Measurements from ENCODE around the gene C16orf46. TPM values are rescaled to one million over a fixed set of nuclear protein-coding genes. Genes with fewer than 3 reads are reported as not detected.

The C16orf46 gene
- total and polyA plus RNA-seq, 2 of the 4 experiments (the other 2 are of a cell fraction), result 0.27 to 0.72 TPM

DNA sequence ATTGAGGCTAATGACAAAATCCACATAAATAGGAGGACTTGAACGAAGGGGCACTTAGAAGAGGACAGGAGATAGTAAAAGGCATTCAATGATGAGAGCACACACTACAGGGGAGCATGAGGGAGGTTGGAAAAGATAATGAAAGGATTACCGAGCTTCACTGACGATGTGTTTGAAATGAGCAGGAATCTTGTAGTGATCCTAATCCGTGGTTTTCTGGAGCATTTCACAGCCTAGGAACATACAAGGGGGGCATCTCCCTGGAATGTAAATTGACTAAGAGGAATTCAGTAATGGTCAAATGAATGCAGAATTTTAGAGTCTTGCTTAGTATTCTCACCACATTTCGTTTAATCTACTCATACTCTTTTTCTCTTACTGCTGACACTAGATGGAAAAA is 36.2 kb downstream of the C16orf46 start:
- CTCF ChIA-PET, result no interaction called here

More for the DNA sequence above, 36.2 kb downstream of the C16orf46 start:
- dilution Hi-C loops (cut with HindIII; ENCODE audit: low sequenced_read_pairs, unreplicated experiment), result no loop called here
- Histone ChIP-seq H3K14ac (replicated peaks; ENCODE audit: low read depth, low read length) (no peak overlapping the region), H2AK5ac (ENCODE audit: low read depth, low read length) (no peak overlapping the region), H2BK20ac (ENCODE audit: low read depth, low read length) (no peak overlapping the region), H2BK120ac (ENCODE audit: low read depth, low read length) (no peak overlapping the region), H2AK9ac (replicated peaks; ENCODE audit: low read depth, low read length, poor library complexity) (no peak overlapping the region), H2AFZ (replicated peaks; ENCODE audit: low read length, poor library complexity) (no peak overlapping the region), H3K27ac (ENCODE audit: insufficient read depth, low read length) (no peak overlapping the region), H3K4me1 (ENCODE audit: control insufficient read depth, insufficient read depth, low read length) (peaks cover 2% of the 10 kb centered on the region; the same call in 1 of the 2 replicates), H2BK15ac (ENCODE audit: low read depth, low read length) (no peak overlapping the region), H3K79me1 (ENCODE audit: low read depth in 1 of 2, low read length in 2 of 2) (peaks cover 35 to 38% of the 10 kb centered on the region in 2 experiments), H3K27me3 (ENCODE audit: control insufficient read depth, insufficient read depth, low read length) (no peaks in the 10 kb centered on the region), H3K36me3 (ENCODE audit: control insufficient read depth, insufficient read depth, low read length) (peaks cover 29% of the 10 kb centered on the region), H3K4me3 (ENCODE audit: insufficient read depth, low read depth, low read length) (no peak overlapping the region), H3K56ac (ENCODE audit: extremely low read depth, insufficient read depth, low read length) (no peak overlapping the region), H3K23ac (ENCODE audit: low read depth, low read length) (no peak overlapping the region), H3K9me3 (ENCODE audit: control insufficient read depth, insufficient read depth, low read length) (no peaks in the 10 kb centered on the region), H2BK5ac (ENCODE audit: low read depth, low read length, poor library complexity, severe bottlenecking) (no peak overlapping the region), H4K20me1 (ENCODE audit: insufficient read depth, low read length) (peaks cover 9% of the 10 kb centered on the region; the same call in 1 of the 2 replicates), H3K4ac (ENCODE audit: low read depth, low read length) (no peak overlapping the region), H4K91ac (ENCODE audit: insufficient read depth, low read depth, low read length) (no peak overlapping the region), H3K9me1 (ENCODE audit: insufficient read depth, low read length) (peaks cover 13% of the 10 kb centered on the region; the same call in 1 of the 2 replicates), H3K18ac (ENCODE audit: low read depth, low read length) (no peak overlapping the region), H4K8ac (ENCODE audit: low read depth in 2 of 2, low read length in 2 of 2) (no peak overlapping the region), H3K4me2 (ENCODE audit: low read depth, low read length) (no peak overlapping the region), H4K5ac (ENCODE audit: low read depth, low read length) (no peak overlapping the region), H3K9ac (ENCODE audit: low read depth, low read length) (no peak overlapping the region)
- no peak for ATAC-seq (ENCODE audit: low read depth)
- TF ChIP-seq RCOR1 (IDR thresholded peaks at IDR 0.05; ENCODE audit: insufficient replicate concordance, low read length) (no peak), SMC3 (IDR thresholded peaks at IDR 0.05; ENCODE audit: low read depth, low read length) (no peak), MXI1 (IDR thresholded peaks at IDR 0.05; ENCODE audit: borderline replicate concordance, low read depth, low read length) (no peak), CHD1 (IDR thresholded peaks at IDR 0.05; ENCODE audit: low read depth, low read length) (no peak), MAZ (IDR thresholded peaks at IDR 0.05; ENCODE audit: borderline replicate concordance, low read depth, low read length) (no peak), POLR2A (IDR thresholded peaks at IDR 0.05; ENCODE audit: low read depth, low read length) (no peak), RAD21 (IDR thresholded peaks at IDR 0.05; ENCODE audit: low read length) (no peak), RFX5 (IDR thresholded peaks at IDR 0.05; ENCODE audit: low read depth, low read length) (no peak), MAFK (IDR thresholded peaks at IDR 0.05; ENCODE audit: low read depth, low read length) (no peak), NFE2L2 (IDR thresholded peaks at IDR 0.05; ENCODE audit: low read depth, low read length) (no peak), CEBPB (IDR thresholded peaks at IDR 0.05; ENCODE audit: low read depth, low read length) (no peak), BHLHE40 (IDR thresholded peaks at IDR 0.05; ENCODE audit: low read depth, low read length) (no peak)
- TF ChIP-seq, protein P1, sequence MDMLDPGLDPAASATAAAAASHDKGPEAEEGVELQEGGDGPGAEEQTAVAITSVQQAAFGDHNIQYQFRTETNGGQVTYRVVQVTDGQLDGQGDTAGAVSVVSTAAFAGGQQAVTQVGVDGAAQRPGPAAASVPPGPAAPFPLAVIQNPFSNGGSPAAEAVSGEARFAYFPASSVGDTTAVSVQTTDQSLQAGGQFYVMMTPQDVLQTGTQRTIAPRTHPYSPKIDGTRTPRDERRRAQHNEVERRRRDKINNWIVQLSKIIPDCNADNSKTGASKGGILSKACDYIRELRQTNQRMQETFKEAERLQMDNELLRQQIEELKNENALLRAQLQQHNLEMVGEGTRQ (IDR thresholded peaks at IDR 0.05; ENCODE audit: low read depth, low read length), result no peak
- TF ChIP-seq, protein P2, sequence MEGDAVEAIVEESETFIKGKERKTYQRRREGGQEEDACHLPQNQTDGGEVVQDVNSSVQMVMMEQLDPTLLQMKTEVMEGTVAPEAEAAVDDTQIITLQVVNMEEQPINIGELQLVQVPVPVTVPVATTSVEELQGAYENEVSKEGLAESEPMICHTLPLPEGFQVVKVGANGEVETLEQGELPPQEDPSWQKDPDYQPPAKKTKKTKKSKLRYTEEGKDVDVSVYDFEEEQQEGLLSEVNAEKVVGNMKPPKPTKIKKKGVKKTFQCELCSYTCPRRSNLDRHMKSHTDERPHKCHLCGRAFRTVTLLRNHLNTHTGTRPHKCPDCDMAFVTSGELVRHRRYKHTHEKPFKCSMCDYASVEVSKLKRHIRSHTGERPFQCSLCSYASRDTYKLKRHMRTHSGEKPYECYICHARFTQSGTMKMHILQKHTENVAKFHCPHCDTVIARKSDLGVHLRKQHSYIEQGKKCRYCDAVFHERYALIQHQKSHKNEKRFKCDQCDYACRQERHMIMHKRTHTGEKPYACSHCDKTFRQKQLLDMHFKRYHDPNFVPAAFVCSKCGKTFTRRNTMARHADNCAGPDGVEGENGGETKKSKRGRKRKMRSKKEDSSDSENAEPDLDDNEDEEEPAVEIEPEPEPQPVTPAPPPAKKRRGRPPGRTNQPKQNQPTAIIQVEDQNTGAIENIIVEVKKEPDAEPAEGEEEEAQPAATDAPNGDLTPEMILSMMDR (conservative IDR thresholded peaks at IDR 0.05; ENCODE audit: low read depth, low read length), result no peak
- TF ChIP-seq, protein P3, sequence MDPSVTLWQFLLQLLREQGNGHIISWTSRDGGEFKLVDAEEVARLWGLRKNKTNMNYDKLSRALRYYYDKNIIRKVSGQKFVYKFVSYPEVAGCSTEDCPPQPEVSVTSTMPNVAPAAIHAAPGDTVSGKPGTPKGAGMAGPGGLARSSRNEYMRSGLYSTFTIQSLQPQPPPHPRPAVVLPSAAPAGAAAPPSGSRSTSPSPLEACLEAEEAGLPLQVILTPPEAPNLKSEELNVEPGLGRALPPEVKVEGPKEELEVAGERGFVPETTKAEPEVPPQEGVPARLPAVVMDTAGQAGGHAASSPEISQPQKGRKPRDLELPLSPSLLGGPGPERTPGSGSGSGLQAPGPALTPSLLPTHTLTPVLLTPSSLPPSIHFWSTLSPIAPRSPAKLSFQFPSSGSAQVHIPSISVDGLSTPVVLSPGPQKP (IDR thresholded peaks at IDR 0.05; ENCODE audit: borderline replicate concordance, low read depth, low read length), result no peak
- in situ Hi-C loops (cut with MboI; ENCODE audit: low sequenced_read_pairs), result loop anchor here (25.0 kb wide), 1 partner anchor 696 kb away; no protein-coding TSS in a partner anchor
- no TSS peak for BruUV-seq (replicated peaks)
- DNase-seq, result no peak
- 87% methylated on average over 3 of the region's 5 CpGs; no CpG with 5 or more reads in 1 of the 2 experiments for WGBS, 2 experiments (ENCODE audit: extremely low coverage in 2 of 2, insufficient read length in 1 of 2)
- POLR2A ChIA-PET (ENCODE audit: unreplicated experiment), result no interaction called here
- intact Hi-C loops (cut with micrococcal nuclease), result no loop called here
